HepG2 (cell line): Measurements from ENCODE around the gene POLR2J3.
"Not testable (repeated sequence)": the region's sequence is repeated elsewhere in the genome, so short reads cannot be mapped to it uniquely, and the experiment has no call there.

ENCODE experiments used
- DPF2 ChIP-seq: sonication (generic); formaldehyde crosslinking; IDR thresholded peaks from 2 replicates; pipeline ENCODE4 v1.4.0; 2020; ENCODE audit warnings: mild to moderate bottlenecking, low read depth, missing genetic modification reagents, borderline replicate concordance
- NFE2L1 ChIP-seq: sonication (generic); formaldehyde crosslinking; IDR thresholded peaks from 2 replicates; pipeline ENCODE4 v1.4.0; 2020; ENCODE audit warnings: missing genetic modification reagents, mild to moderate bottlenecking, borderline replicate concordance
- NR2C2 ChIP-seq: sonication (generic); formaldehyde crosslinking; IDR thresholded peaks from 2 replicates; pipeline ENCODE4 v1.4.0; 2020; ENCODE audit warnings: missing genetic modification reagents, mild to moderate bottlenecking, moderate library complexity, borderline replicate concordance

DNA sequence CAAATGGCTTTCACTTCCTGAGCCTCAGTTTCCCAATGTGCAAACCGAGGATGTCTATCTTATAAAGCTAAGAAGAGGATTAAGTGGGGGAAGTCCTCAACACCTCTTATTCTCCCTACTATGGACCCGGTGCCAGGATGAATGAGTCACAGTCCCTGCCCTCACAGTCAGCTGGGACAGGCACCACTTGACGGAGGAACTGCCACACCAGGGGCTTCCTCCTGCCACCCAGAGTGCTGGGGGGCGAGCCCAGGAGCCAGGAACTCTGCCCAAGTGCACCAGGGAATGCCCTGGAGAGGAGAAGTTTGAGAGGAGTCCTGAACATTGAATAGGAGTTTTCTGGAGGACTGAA lies 41.9 kb upstream of the POLR2J3 start:
- TF ChIP-seq NFE2L1, NR2C2, DPF2 (CRISPR knock-in tag): not testable (repeated sequence)
